Measurements from ENCODE around the gene MAP6D1.

MAP6D1 gene

DNA sequence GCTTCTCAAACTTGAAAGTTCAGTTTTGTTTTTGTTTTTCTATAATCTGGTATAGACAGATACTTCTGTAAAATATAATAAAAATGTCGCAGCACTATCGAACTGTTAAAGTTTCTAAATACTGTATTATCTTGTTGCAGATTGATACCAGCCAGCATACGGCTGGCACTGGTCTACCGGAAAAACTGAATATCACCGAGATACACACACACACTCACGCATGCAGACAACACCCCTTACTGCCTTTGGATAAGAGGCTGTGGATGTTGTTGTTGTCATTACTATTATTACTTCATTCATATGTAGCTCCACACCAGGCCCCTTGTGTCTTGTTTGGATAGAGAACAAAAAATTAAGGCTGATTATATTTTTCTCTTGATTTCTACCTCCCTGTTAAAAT lies 32.4 kb downstream of the MAP6D1 start (continued):
- TF ChIP-seq, protein P1, sequence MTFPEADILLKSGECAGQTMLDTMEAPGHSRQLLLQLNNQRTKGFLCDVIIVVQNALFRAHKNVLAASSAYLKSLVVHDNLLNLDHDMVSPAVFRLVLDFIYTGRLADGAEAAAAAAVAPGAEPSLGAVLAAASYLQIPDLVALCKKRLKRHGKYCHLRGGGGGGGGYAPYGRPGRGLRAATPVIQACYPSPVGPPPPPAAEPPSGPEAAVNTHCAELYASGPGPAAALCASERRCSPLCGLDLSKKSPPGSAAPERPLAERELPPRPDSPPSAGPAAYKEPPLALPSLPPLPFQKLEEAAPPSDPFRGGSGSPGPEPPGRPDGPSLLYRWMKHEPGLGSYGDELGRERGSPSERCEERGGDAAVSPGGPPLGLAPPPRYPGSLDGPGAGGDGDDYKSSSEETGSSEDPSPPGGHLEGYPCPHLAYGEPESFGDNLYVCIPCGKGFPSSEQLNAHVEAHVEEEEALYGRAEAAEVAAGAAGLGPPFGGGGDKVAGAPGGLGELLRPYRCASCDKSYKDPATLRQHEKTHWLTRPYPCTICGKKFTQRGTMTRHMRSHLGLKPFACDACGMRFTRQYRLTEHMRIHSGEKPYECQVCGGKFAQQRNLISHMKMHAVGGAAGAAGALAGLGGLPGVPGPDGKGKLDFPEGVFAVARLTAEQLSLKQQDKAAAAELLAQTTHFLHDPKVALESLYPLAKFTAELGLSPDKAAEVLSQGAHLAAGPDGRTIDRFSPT (tag by site-specific recombination; IDR thresholded peaks at IDR 0.05): no peak
- TF ChIP-seq ZNF530 (tag by site-specific recombination; IDR thresholded peaks at IDR 0.05; ENCODE audit: low read depth): no peak
- TF ChIP-seq, protein P2, sequence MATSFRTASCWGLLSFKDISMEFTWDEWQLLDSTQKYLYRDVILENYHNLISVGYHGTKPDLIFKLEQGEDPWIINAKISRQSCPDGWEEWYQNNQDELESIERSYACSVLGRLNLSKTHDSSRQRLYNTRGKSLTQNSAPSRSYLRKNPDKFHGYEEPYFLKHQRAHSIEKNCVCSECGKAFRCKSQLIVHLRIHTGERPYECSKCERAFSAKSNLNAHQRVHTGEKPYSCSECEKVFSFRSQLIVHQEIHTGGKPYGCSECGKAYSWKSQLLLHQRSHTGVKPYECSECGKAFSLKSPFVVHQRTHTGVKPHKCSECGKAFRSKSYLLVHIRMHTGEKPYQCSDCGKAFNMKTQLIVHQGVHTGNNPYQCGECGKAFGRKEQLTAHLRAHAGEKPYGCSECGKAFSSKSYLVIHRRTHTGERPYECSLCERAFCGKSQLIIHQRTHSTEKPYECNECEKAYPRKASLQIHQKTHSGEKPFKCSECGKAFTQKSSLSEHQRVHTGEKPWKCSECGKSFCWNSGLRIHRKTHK (tag by site-specific recombination; IDR thresholded peaks at IDR 0.05): no peak
- TF ChIP-seq HOXA7 (CRISPR knock-in tag; IDR thresholded peaks at IDR 0.05; ENCODE audit: borderline replicate concordance): no peak
- TF ChIP-seq, protein P3, sequence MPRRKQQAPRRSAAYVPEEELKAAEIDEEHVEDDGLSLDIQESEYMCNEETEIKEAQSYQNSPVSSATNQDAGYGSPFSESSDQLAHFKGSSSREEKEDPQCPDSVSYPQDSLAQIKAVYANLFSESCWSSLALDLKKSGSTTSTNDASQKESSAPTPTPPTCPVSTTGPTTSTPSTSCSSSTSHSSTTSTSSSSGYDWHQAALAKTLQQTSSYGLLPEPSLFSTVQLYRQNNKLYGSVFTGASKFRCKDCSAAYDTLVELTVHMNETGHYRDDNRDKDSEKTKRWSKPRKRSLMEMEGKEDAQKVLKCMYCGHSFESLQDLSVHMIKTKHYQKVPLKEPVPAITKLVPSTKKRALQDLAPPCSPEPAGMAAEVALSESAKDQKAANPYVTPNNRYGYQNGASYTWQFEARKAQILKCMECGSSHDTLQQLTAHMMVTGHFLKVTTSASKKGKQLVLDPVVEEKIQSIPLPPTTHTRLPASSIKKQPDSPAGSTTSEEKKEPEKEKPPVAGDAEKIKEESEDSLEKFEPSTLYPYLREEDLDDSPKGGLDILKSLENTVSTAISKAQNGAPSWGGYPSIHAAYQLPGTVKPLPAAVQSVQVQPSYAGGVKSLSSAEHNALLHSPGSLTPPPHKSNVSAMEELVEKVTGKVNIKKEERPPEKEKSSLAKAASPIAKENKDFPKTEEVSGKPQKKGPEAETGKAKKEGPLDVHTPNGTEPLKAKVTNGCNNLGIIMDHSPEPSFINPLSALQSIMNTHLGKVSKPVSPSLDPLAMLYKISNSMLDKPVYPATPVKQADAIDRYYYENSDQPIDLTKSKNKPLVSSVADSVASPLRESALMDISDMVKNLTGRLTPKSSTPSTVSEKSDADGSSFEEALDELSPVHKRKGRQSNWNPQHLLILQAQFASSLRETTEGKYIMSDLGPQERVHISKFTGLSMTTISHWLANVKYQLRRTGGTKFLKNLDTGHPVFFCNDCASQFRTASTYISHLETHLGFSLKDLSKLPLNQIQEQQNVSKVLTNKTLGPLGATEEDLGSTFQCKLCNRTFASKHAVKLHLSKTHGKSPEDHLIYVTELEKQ (tag by site-specific recombination; IDR thresholded peaks at IDR 0.05; ENCODE audit: borderline replicate concordance): no peak

DNA sequence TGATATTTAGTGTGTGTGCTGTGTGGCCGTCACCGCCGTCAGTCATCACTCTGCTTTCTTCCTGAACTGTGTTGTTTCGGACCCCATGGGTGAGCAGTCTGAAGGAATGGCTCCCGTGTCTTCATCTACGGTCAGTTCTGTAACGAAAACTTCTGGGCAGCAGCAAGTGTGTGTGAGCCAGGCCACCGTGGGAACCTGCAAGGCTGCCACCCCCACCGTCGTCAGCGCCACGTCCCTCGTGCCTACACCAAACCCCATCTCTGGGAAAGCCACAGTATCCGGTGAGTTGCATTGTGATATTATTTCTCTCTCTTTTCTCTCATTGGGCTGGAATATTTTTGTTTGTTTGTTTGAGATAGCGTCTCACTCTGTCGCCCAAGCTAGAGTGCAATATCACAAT lies 34.7 kb downstream of the MAP6D1 start:
- no peaks in the 10 kb centered on the region for H3K9me3 ChIP-seq (ENCODE audit: control insufficient read depth, insufficient read depth, low read depth, low read length)
- H3K4me3 ChIP-seq (ENCODE audit: low read depth, low read length): no peak overlapping the region
- no peak overlapping the region for H3K27ac ChIP-seq (ENCODE audit: extremely low read depth, low read depth, low read length)
- peaks cover 24 to 63% of the 10 kb centered on the region in 2 experiments for H3K36me3 ChIP-seq (ENCODE audit: control insufficient read depth in 2 of 2, insufficient read depth in 1 of 2, low read length in 2 of 2)
- CTCF ChIA-PET: no interaction called here
- TF ChIP-seq ZNF426 (tag by site-specific recombination; IDR thresholded peaks at IDR 0.05) (no peak), ZNF292 (tag by site-specific recombination; IDR thresholded peaks at IDR 0.05; ENCODE audit: borderline replicate concordance, low read depth) (no peak), ZBTB1 (tag by site-specific recombination; IDR thresholded peaks at IDR 0.05) (no peak), ZNF214 (tag by site-specific recombination; IDR thresholded peaks at IDR 0.05; ENCODE audit: borderline replicate concordance) (no peak), ZSCAN23 (tag by site-specific recombination; IDR thresholded peaks at IDR 0.05) (no peak), ZNF114 (tag by site-specific recombination; IDR thresholded peaks at IDR 0.05) (no peak), HOXD13 (CRISPR knock-in tag; IDR thresholded peaks at IDR 0.05; ENCODE audit: borderline replicate concordance) (no peak), ZIC2 (tag by site-specific recombination; IDR thresholded peaks at IDR 0.05) (no peak), ZBTB21 (tag by site-specific recombination; IDR thresholded peaks at IDR 0.05) (no peak), ZNF514 (tag by site-specific recombination; IDR thresholded peaks at IDR 0.05) (no peak), ZNF174 (tag by site-specific recombination; IDR thresholded peaks at IDR 0.05) (no peak), ZNF404 (tag by site-specific recombination; IDR thresholded peaks at IDR 0.05) (no peak), ZNF843 (tag by site-specific recombination; IDR thresholded peaks at IDR 0.05) (no peak)
- TF ChIP-seq, protein P4, sequence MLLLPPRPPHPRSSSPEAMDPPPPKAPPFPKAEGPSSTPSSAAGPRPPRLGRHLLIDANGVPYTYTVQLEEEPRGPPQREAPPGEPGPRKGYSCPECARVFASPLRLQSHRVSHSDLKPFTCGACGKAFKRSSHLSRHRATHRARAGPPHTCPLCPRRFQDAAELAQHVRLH (tag by site-specific recombination; IDR thresholded peaks at IDR 0.05): no peak
- TF ChIP-seq, protein P5, sequence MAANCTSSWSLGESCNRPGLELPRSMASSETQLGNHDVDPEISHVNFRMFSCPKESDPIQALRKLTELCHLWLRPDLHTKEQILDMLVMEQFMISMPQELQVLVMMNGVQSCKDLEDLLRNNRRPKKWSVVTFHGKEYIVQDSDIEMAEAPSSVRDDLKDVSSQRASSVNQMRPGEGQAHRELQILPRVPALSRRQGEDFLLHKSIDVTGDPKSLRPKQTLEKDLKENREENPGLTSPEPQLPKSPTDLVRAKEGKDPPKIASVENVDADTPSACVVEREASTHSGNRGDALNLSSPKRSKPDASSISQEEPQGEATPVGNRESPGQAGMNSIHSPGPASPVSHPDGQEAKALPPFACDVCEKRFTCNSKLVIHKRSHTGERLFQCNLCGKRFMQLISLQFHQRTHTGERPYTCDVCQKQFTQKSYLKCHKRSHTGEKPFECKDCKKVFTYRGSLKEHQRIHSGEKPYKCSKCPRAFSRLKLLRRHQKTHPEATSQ (tag by site-specific recombination; IDR thresholded peaks at IDR 0.05): no peak
- TF ChIP-seq, protein P1 (tag by site-specific recombination; IDR thresholded peaks at IDR 0.05): no peak
- H3K4me1 ChIP-seq (ENCODE audit: control insufficient read depth, insufficient read depth, low read length): no peaks in the 10 kb centered on the region
- POLR2A ChIA-PET: no interaction called here

Data from HEK293 (cell line).